GM18498 (cell line): Measurements from ENCODE around the gene ADCY1.

Source experiments
- ATAC-seq: cut with Tn5 transposase; IDR thresholded peaks from one replicate; pipeline ENCODE4 v1.9.1; 2021; ENCODE audit warnings: mild to moderate bottlenecking, moderate library complexity; ENCODE audit not compliant: unreplicated experiment

Gene ADCY1

GRCh38 chr7:45623157-45623556 lies 49.0 kb downstream of the ADCY1 start:
- no peak for ATAC-seq

- ATAC-seq, result no peak
Measured at GRCh38 chr7:45623740-45624391, 49.7 kb downstream of the ADCY1 start.

GRCh38 chr7:45624392-45624760 lies 50.2 kb downstream of the ADCY1 start:
- ATAC-seq, result no peak

- no peak for ATAC-seq
Measured at GRCh38 chr7:45625067-45625466, 50.9 kb downstream of the ADCY1 start.

GRCh38 chr7:45625714-45626440 lies 51.7 kb downstream of the ADCY1 start:
- no peak for ATAC-seq

GRCh38 chr7:45626441-45627430 lies 52.6 kb downstream of the ADCY1 start:
- ATAC-seq, result no peak

GRCh38 chr7:45627691-45628456 lies 53.7 kb downstream of the ADCY1 start:
- ATAC-seq, result no peak

- ATAC-seq, result no peak
Measured at GRCh38 chr7:45631569-45631968, 57.4 kb downstream of the ADCY1 start.

GRCh38 chr7:45636733-45637132 lies 62.6 kb downstream of the ADCY1 start:
- no peak for ATAC-seq

- ATAC-seq, result no peak
Measured at GRCh38 chr7:45638916-45639315, 64.7 kb downstream of the ADCY1 start.

GRCh38 chr7:45642044-45642443 lies 67.9 kb downstream of the ADCY1 start:
- no peak for ATAC-seq

GRCh38 chr7:45643630-45644029 lies 69.5 kb downstream of the ADCY1 start:
- ATAC-seq, result no peak

- ATAC-seq, result no peak
Measured at GRCh38 chr7:45644237-45644636, 70.1 kb downstream of the ADCY1 start.

- ATAC-seq, result no peak
Measured at GRCh38 chr7:45645141-45645969, 71.2 kb downstream of the ADCY1 start.

- no peak for ATAC-seq
Measured at GRCh38 chr7:45646207-45646821, 72.1 kb downstream of the ADCY1 start.

GRCh38 chr7:45646996-45647825 lies 73.0 kb downstream of the ADCY1 start:
- no peak for ATAC-seq

GRCh38 chr7:45647967-45648670 lies 74.0 kb downstream of the ADCY1 start:
- ATAC-seq, result no peak

GRCh38 chr7:45648671-45648995 lies 74.5 kb downstream of the ADCY1 start:
- ATAC-seq, result no peak
